Measurements from ENCODE around the gene COL25A1. TPM values are rescaled to one million over a fixed set of nuclear protein-coding genes. Genes with fewer than 3 reads are reported as not detected.

COL25A1 gene
- total RNA-seq, 1 experiment from 2014 or later, result 4.2 TPM

DNA sequence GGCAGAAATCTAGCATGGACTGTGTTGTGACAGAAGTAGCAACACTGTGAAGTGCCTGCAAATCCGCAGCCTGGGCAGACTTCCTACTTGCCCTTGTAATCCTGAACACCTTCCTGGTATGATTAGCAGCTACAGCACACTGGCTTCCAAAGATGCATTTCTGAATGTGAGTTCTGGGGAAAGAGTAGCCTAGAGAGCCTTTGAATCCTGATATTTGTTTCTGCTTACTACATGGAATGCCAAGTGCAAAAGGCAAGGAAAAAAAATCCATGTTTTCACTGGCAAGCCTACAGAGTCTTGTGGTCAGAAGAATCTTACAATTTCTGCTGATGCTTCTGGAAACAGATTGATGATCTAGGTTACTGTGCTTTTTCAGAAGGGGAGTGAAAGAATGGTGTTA lies 223.7 kb downstream of the COL25A1 start:
- no peaks in the 10 kb centered on the region for H3K79me1 ChIP-seq (ENCODE audit: insufficient read depth, low read depth, low read length, poor library complexity, severe bottlenecking)
- H4K5ac ChIP-seq (ENCODE audit: insufficient read length, low read depth, low read length), result no peak overlapping the region
- H2BK5ac ChIP-seq (ENCODE audit: insufficient read length, low read length), result no peak overlapping the region
- H3K4me1 Mint-ChIP-seq, result no peaks in the 10 kb centered on the region
- no peak overlapping the region for H2BK15ac ChIP-seq (ENCODE audit: low read depth, low read length)
- peaks cover under 1 to 7% (median 4%) of the 10 kb centered on the region in 3 experiments; a peak in 4 of 7 replicates for H3K36me3 Mint-ChIP-seq (ENCODE audit: insufficient read depth in 1 of 3, low read depth in 3 of 3)
- H3K4me1 ChIP-seq (ENCODE audit: insufficient read depth, low read length), result no peaks in the 10 kb centered on the region
- H3K27ac ChIP-seq (ENCODE audit: insufficient read length, low read depth, low read length), result no peak overlapping the region
- H4K20me1 ChIP-seq (ENCODE audit: control insufficient read depth, insufficient read depth, insufficient read length), result no peaks in the 10 kb centered on the region
- H3K56ac ChIP-seq (ENCODE audit: insufficient read length, low read depth, low read length), result no peak overlapping the region
- H3K9me3 Mint-ChIP-seq, result peaks cover 10 to 14% of the 10 kb centered on the region in 2 experiments
- no peak overlapping the region for H4K8ac ChIP-seq (replicated peaks; ENCODE audit: insufficient read length, low read depth, low read length)
- H3K18ac ChIP-seq (ENCODE audit: insufficient read length, low read depth, low read length), result no peak overlapping the region
- no peaks in the 10 kb centered on the region for H3K9me3 ChIP-seq (ENCODE audit: control insufficient read depth, low read depth, low read length)
- H3T11ph ChIP-seq (ENCODE audit: low read length), result no peak overlapping the region
- no peak overlapping the region for H4K91ac ChIP-seq (ENCODE audit: insufficient read length, low read depth, low read length)
- no peaks in the 10 kb centered on the region for H3K23me2 ChIP-seq (ENCODE audit: insufficient read length, low read depth, low read length, poor library complexity, severe bottlenecking)
- no peak overlapping the region for H2BK12ac ChIP-seq (ENCODE audit: insufficient read length, low read depth, low read length)
- H3K14ac ChIP-seq (ENCODE audit: insufficient read depth, low read length), result no peak overlapping the region
- no CpG with 5 or more reads among the region's 1 CpG for WGBS (ENCODE audit: extremely low coverage, insufficient read length, low lambda C conversion rate)
- no peak overlapping the region for H3K9ac ChIP-seq (ENCODE audit: extremely low read depth, insufficient read length, low read length)
- H2AK5ac ChIP-seq (ENCODE audit: insufficient read length, low read length), result no peak overlapping the region
- H2AFZ ChIP-seq (ENCODE audit: low read length), result no peak overlapping the region
- no peak overlapping the region for H3K27ac Mint-ChIP-seq
- no peaks in the 10 kb centered on the region for H3K27me3 ChIP-seq (ENCODE audit: insufficient read depth, low read length)
- no peak overlapping the region for H3K4ac ChIP-seq (ENCODE audit: low read depth, low read length)
- no peaks in the 10 kb centered on the region for H3K27me3 Mint-ChIP-seq (ENCODE audit: low read depth)
- no peak for DNase-seq
- no peak overlapping the region for H2BK20ac ChIP-seq (ENCODE audit: low read depth, low read length, poor library complexity, severe bottlenecking)
- no peak overlapping the region for H2BK120ac ChIP-seq (ENCODE audit: low read depth, low read length, poor library complexity, severe bottlenecking)
- no peak overlapping the region for H3K4me3 Mint-ChIP-seq
- TF ChIP-seq, protein P1, sequence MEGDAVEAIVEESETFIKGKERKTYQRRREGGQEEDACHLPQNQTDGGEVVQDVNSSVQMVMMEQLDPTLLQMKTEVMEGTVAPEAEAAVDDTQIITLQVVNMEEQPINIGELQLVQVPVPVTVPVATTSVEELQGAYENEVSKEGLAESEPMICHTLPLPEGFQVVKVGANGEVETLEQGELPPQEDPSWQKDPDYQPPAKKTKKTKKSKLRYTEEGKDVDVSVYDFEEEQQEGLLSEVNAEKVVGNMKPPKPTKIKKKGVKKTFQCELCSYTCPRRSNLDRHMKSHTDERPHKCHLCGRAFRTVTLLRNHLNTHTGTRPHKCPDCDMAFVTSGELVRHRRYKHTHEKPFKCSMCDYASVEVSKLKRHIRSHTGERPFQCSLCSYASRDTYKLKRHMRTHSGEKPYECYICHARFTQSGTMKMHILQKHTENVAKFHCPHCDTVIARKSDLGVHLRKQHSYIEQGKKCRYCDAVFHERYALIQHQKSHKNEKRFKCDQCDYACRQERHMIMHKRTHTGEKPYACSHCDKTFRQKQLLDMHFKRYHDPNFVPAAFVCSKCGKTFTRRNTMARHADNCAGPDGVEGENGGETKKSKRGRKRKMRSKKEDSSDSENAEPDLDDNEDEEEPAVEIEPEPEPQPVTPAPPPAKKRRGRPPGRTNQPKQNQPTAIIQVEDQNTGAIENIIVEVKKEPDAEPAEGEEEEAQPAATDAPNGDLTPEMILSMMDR (conservative IDR thresholded peaks at IDR 0.05), result no peak
- no peak overlapping the region for H3K4me2 ChIP-seq (ENCODE audit: insufficient read depth, insufficient read length, low read length)
- no peaks in the 10 kb centered on the region for H3K79me2 ChIP-seq (ENCODE audit: insufficient read depth, low read length)
- H3K23ac ChIP-seq (ENCODE audit: insufficient read length, low read depth, low read length), result no peak overlapping the region
